GM12878 (cell line): ENCODE results near the gene BUB3. TPM values are rescaled to one million over a fixed set of nuclear protein-coding genes. Genes with fewer than 3 reads are reported as not detected.
"Not testable (repeated sequence)": the region's sequence is repeated elsewhere in the genome, so short reads cannot be mapped to it uniquely, and the experiment has no call there.

Experiments used
- ATAC-seq: fragments of 200-7000 bp; cut with Tn5 transposase; 3 replicates; pipeline ENCODE4 v1.9.1; 2020; ENCODE audit warnings: mild to moderate bottlenecking, moderate library complexity
- BruUV-seq: library from RNA; stranded (reverse); fragments of 400-500 nt; replicated peaks from 2 replicates; lab custom pipeline; 2021; lab: Mats Ljungman, UMichigan
- CTCF ChIA-PET: fragments of 300-600 bp; sonication (Branson Sonifier 250); formaldehyde crosslinking; extraction: SDS; loops from one replicate; lab custom pipeline; 2021; ENCODE audit warnings: inconsistent platforms; lab: Yijun Ruan, JAX
- POLR2A ChIA-PET: fragments of 350-600 bp; formaldehyde crosslinking; extraction: SDS; loops from one replicate; lab custom pipeline; 2021; ENCODE audit warnings: inconsistent platforms; lab: Charles Lee
- RAD21 ChIA-PET: fragments of 300-600 bp; sonication (Branson Sonifier 250); formaldehyde crosslinking; loops from one replicate; lab custom pipeline; 2023; ENCODE audit warnings: antibody characterized with exemption; ENCODE audit not compliant: unreplicated experiment; lab: Charles Lee
- SMC1A ChIA-PET: fragments of 300-600 bp; sonication (Branson Sonifier 250); formaldehyde crosslinking; loops from one replicate; lab custom pipeline; 2023; ENCODE audit not compliant: unreplicated experiment, uncharacterized antibody; lab: Charles Lee
- DNase-seq: peaks from one replicate; pipeline ENCODE4 v3.0.0-alpha.2; 2011; ENCODE audit warnings: low read depth, low spot score
- FAIRE-seq: peaks from 3 replicates; lab custom pipeline; 2011; peaks lifted over from hg19 to GRCh38; lab: Jason Lieb, UNC
- H2AFZ ChIP-seq: 2 replicates; pipeline ENCODE4 v1.6.0; 2011; ENCODE audit warnings: low read depth, low read length, control low read depth; ENCODE audit not compliant: control insufficient read depth
- H3K27ac ChIP-seq: 2 replicates; pipeline ENCODE4 v1.5.1; 2011; ENCODE audit warnings: control low read depth; ENCODE audit not compliant: control insufficient read depth, insufficient read depth
- H3K27me3 ChIP-seq, 2 experiments: replicated peaks in 1 of 2; 2 replicates each; pipeline versions ENCODE4 v1.6.0 to v1.6.1; 2011; ENCODE audit warnings: low read length in 1 of 2; ENCODE audit not compliant: control insufficient read depth in 2 of 2, insufficient read depth in 2 of 2
- H3K36me3 ChIP-seq, 2 experiments: 2 replicates each; pipeline ENCODE4 v1.5.1; 2011; ENCODE audit warnings: low read length in 1 of 2; ENCODE audit not compliant: control insufficient read depth in 2 of 2, insufficient read depth in 2 of 2
- H3K4me1 ChIP-seq: 2 replicates; pipeline ENCODE4 v1.6.1; 2011; ENCODE audit warnings: mild to moderate bottlenecking, low read length, moderate library complexity, mixed read lengths; ENCODE audit not compliant: control insufficient read depth, insufficient read depth
- H3K4me2 ChIP-seq: 2 replicates; pipeline ENCODE4 v1.6.0; 2011; ENCODE audit warnings: control low read depth; ENCODE audit not compliant: control insufficient read depth, insufficient read depth
- H3K4me3 ChIP-seq: fragments of 200-600 bp; sonication (generic); 2 replicates; pipeline ENCODE4 v1.5.1; 2016
- H3K79me2 ChIP-seq: 2 replicates; pipeline ENCODE4 v1.6.0; 2011; ENCODE audit warnings: low read length; ENCODE audit not compliant: control insufficient read depth, insufficient read depth
- H3K9ac ChIP-seq: 2 replicates; pipeline ENCODE4 v1.8.0; 2011; ENCODE audit warnings: low read length, control low read depth, mixed read lengths; ENCODE audit not compliant: control insufficient read depth, insufficient read depth
- H3K9me3 ChIP-seq: replicated peaks from 3 replicates; pipeline ENCODE4 v1.5.1; 2011; ENCODE audit warnings: mild to moderate bottlenecking, low read length; ENCODE audit not compliant: control insufficient read depth, insufficient read depth
- H4K20me1 ChIP-seq: 2 replicates; pipeline ENCODE4 v1.6.0; 2011; ENCODE audit not compliant: control insufficient read depth, insufficient read depth
- BCLAF1 ChIP-seq: fragments of 450-650 bp; IDR thresholded peaks from 2 replicates; pipeline ENCODE4 v1.6.1; 2017; ENCODE audit warnings: antibody characterized with exemption, mild to moderate bottlenecking, moderate library complexity
- CBX5 ChIP-seq: sonication (generic); IDR thresholded peaks from 2 replicates; pipeline ENCODE4 v1.6.1; 2016; ENCODE audit warnings: low read depth, moderate library complexity, mild to moderate bottlenecking, inconsistent platforms
- CHD1 ChIP-seq: IDR thresholded peaks from 2 replicates; pipeline ENCODE4 v1.6.1; 2012; ENCODE audit warnings: low read depth, low read length, improper control_type of control experiment
- CHD4 ChIP-seq: fragments of 200-600 bp; sonication (generic); IDR thresholded peaks from 2 replicates; pipeline ENCODE4 v1.6.1; 2016; ENCODE audit warnings: mild to moderate bottlenecking
- E2F4 ChIP-seq: IDR thresholded peaks from 2 replicates; pipeline ENCODE4 v1.6.1; 2012; ENCODE audit warnings: low read depth, low read length, improper control_type of control experiment
- ELK1 ChIP-seq: IDR thresholded peaks from 2 replicates; pipeline ENCODE4 v1.6.1; 2012; ENCODE audit warnings: low read depth, low read length, improper control_type of control experiment
- MYB ChIP-seq: fragments of 150-350 bp; IDR thresholded peaks from 2 replicates; pipeline ENCODE4 v1.6.1; 2014; ENCODE audit warnings: mild to moderate bottlenecking, low read depth, low read length, borderline replicate concordance
- NRF1 ChIP-seq: conservative IDR thresholded peaks from 2 replicates; pipeline ENCODE4 v1.6.1; 2011; ENCODE audit warnings: mild to moderate bottlenecking, low read depth, low read length, improper control_type of control experiment
- TCF12 ChIP-seq: IDR thresholded peaks from 2 replicates; pipeline ENCODE4 v1.6.1; 2011; ENCODE audit warnings: low read depth, mild to moderate bottlenecking, low read length
- WGBS: methylation state at CpG from one replicate; pipeline ENCODE4 v1.1.6; 2016; ENCODE audit warnings: low lambda C conversion rate; ENCODE audit not compliant: insufficient replicate concordance, insufficient coverage; ENCODE audit errors: missing lambda C conversion rate; 5-methylcytosine and 5-hydroxymethylcytosine counted together
- in situ Hi-C: fragments of 300-500 bp; cut with MboI; formaldehyde crosslinking; loops from 9 replicates; pipeline ENCODE4 v1.14.3; 2018; ENCODE audit warnings: mixed read lengths
- intact Hi-C: fragments of 100-400 bp; cut with micrococcal nuclease; formaldehyde crosslinking; loops from one replicate; pipeline ENCODE4 v1.14.2; 2022; ENCODE audit not compliant: unreplicated experiment
- polyA plus RNA-seq, 11 experiments: library from polyadenylated mRNA; depleted of rRNA in 4 of 11; unstranded in 6 of 11; stranded (reverse) in 5 of 11; fragments of >200 nt; fragmentation: Nextera tagmentation in 4 of 11; fragmentation: Illumina TruSeq in 1 of 11; extraction: Ambion mirVana in 4 of 11; extraction: Trizol in 1 of 11; gene quantifications; 1 replicate in 1 of 11; 2 replicates in 10 of 11; pipeline versions ENCODE4 v1.2.1 to v1.2.3, GENCODE V29; 2011 to 2016; ENCODE audit warnings: inconsistent platforms in 2 of 11, missing spikeins in 2 of 11, low read depth in 1 of 11
- total RNA-seq, 4 experiments: library from RNA; depleted of rRNA in 3 of 4; stranded (reverse); fragments of >200 nt in 3 of 4; fragmentation: Illumina TruSeq in 1 of 4; extraction: Trizol in 1 of 4; gene quantifications; 2 replicates each; pipeline versions ENCODE4 v1.2.1 to v1.2.3, GENCODE V29; 2013 to 2021

BUB3 gene
- total and polyA plus RNA-seq, 10 of the 15 experiments (the other 5 are each of a cell fraction or from before 2014, with no cell fraction given), result 260 to 1,126 (median 441) TPM

GRCh38 chr10:123170961-123171360 is 16.8 kb downstream of the BUB3 start:
- Histone ChIP-seq H3K4me1 (no peaks in the 10 kb centered on the region), H3K27ac (no peak overlapping the region), H3K4me2 (no peak overlapping the region), H3K27me3 (no peaks in the 10 kb centered on the region), H3K9me3 (no peaks in the 10 kb centered on the region; the same call in 2 of the 3 replicates), H4K20me1 (no peaks in the 10 kb centered on the region; the same call in 1 of the 2 replicates), H2AFZ (no peak overlapping the region), H3K4me3 (no peak overlapping the region), H3K9ac (no peak overlapping the region), H3K36me3 (peaks cover 9 to 42% of the 10 kb centered on the region in 2 experiments)
- CTCF ChIA-PET, result no interaction called here
- in situ Hi-C loops, result no loop called here
- WGBS, result 93% methylated on average over 4 of the region's 4 CpGs
- ATAC-seq (no peak), FAIRE-seq (no peak), DNase-seq (no peak)
- SMC1A ChIA-PET, result interaction anchor here (0.6 kb wide), 1 partner anchor 88 kb away, joined by 3 read pairs; no protein-coding TSS in a partner anchor
- intact Hi-C loops, result no loop called here
- BruUV-seq, result no TSS peak
- RAD21 ChIA-PET, result no interaction called here
- POLR2A ChIA-PET, result no interaction called here
- TF ChIP-seq ELK1 (no peak), E2F4 (no peak), BCLAF1 (no peak), NRF1 (no peak), CBX5 (no peak), TCF12 (no peak), CHD4 (no peak), MYB (no peak), CHD1 (no peak)
- TF ChIP-seq, all 136 proteins: peak for 0
- peaks cover 2% of the 10 kb centered on the region for H3K79me2 ChIP-seq

GRCh38 chr10:123171616-123172015 is 17.4 kb downstream of the BUB3 start:
- ChIA-PET CTCF (interaction anchor here (2.9 kb wide), 1 partner anchor 9 kb away, joined by 8 read pairs; no protein-coding TSS in a partner anchor), SMC1A (interaction anchor here (0.6 to 1.4 kb wide), 3 partner anchors 14 to 89 kb away, joined by 3 to 7 read pairs (median 3); no protein-coding TSS in a partner anchor)
- ATAC-seq, H3K27me3 ChIP-seq, H3K4me1 ChIP-seq, H3K27ac ChIP-seq, BruUV-seq, H3K79me2 ChIP-seq, DNase-seq, H2AFZ ChIP-seq, H3K9ac ChIP-seq, H3K4me2 ChIP-seq, RAD21 ChIA-PET, intact Hi-C loops, in situ Hi-C loops, POLR2A ChIA-PET, H4K20me1 ChIP-seq, H3K4me3 ChIP-seq, H3K9me3 ChIP-seq, FAIRE-seq: not testable (repeated sequence)
- WGBS, result over 99% methylated on average over 10 of the region's 10 CpGs
- H3K36me3 ChIP-seq, result peaks cover 7 to 44% of the 10 kb centered on the region in 2 experiments
